ENCODE data around the gene SCIMP. TPM values are rescaled to one million over a fixed set of nuclear protein-coding genes. Genes with fewer than 3 reads are reported as not detected.

The SCIMP gene
- polyA plus RNA-seq, 2 of the 4 experiments (the other 2 are of a cell fraction) = not detected

- peak overlapping the region in 1 of 2 experiments; percentile 96; a peak in 3 of 6 replicates for H3K27ac ChIP-seq
- DNase-seq (ENCODE audit: low read depth in 1 of 2, low spot score in 1 of 2) = no peak
- WGBS (ENCODE audit: missing lambda C conversion rate) = 49% methylated on average over 5 of the region's 5 CpGs
- ChIA-PET CTCF (interaction anchor here (0.6 to 1.3 kb wide), 5 partner anchors 14 to 733 kb away, joined by 3 to 5 read pairs (median 3); no protein-coding TSS in a partner anchor), POLR2A (interaction anchor here (0.6 kb wide), 1 partner anchor 31 kb away, joined by 7 read pairs; no protein-coding TSS in a partner anchor)
- H3K9me3 ChIP-seq = no peaks in the 10 kb centered on the region
- peaks cover 17% of the 10 kb centered on the region for H3K4me1 ChIP-seq
- no peak for FAIRE-seq
- TF ChIP-seq BCL3 (IDR thresholded peaks at IDR 0.05) (no peak), USF2 (IDR thresholded peaks at IDR 0.05) (no peak), POLR2AphosphoS2 (conservative IDR thresholded peaks at IDR 0.05; ENCODE audit: low read length) (no peak), FOSB (CRISPR knock-in tag; IDR thresholded peaks at IDR 0.05) (no peak), JUN (IDR thresholded peaks at IDR 0.05) (no peak), RARB (CRISPR knock-in tag; IDR thresholded peaks at IDR 0.05) (no peak), HOXB13 (CRISPR knock-in tag; IDR thresholded peaks at IDR 0.05; ENCODE audit: low read depth) (no peak), POLR2A (IDR thresholded peaks at IDR 0.05; ENCODE audit: low read length) (no peak), ZSCAN20 (CRISPR knock-in tag; IDR thresholded peaks at IDR 0.05) (no peak)
- TF ChIP-seq, protein P1, sequence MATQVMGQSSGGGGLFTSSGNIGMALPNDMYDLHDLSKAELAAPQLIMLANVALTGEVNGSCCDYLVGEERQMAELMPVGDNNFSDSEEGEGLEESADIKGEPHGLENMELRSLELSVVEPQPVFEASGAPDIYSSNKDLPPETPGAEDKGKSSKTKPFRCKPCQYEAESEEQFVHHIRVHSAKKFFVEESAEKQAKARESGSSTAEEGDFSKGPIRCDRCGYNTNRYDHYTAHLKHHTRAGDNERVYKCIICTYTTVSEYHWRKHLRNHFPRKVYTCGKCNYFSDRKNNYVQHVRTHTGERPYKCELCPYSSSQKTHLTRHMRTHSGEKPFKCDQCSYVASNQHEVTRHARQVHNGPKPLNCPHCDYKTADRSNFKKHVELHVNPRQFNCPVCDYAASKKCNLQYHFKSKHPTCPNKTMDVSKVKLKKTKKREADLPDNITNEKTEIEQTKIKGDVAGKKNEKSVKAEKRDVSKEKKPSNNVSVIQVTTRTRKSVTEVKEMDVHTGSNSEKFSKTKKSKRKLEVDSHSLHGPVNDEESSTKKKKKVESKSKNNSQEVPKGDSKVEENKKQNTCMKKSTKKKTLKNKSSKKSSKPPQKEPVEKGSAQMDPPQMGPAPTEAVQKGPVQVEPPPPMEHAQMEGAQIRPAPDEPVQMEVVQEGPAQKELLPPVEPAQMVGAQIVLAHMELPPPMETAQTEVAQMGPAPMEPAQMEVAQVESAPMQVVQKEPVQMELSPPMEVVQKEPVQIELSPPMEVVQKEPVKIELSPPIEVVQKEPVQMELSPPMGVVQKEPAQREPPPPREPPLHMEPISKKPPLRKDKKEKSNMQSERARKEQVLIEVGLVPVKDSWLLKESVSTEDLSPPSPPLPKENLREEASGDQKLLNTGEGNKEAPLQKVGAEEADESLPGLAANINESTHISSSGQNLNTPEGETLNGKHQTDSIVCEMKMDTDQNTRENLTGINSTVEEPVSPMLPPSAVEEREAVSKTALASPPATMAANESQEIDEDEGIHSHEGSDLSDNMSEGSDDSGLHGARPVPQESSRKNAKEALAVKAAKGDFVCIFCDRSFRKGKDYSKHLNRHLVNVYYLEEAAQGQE (IDR thresholded peaks at IDR 0.05) = no peak
- H3K4me2 ChIP-seq = peak overlapping the region; percentile 80
- ATAC-seq = no peak
- H3K4me3 ChIP-seq = peak overlapping the region; percentile 98; the same call in 2 of the 3 replicates
Measured at GRCh38 chr17:5283571-5284315, 49.1 kb upstream of the SCIMP start.

DNA sequence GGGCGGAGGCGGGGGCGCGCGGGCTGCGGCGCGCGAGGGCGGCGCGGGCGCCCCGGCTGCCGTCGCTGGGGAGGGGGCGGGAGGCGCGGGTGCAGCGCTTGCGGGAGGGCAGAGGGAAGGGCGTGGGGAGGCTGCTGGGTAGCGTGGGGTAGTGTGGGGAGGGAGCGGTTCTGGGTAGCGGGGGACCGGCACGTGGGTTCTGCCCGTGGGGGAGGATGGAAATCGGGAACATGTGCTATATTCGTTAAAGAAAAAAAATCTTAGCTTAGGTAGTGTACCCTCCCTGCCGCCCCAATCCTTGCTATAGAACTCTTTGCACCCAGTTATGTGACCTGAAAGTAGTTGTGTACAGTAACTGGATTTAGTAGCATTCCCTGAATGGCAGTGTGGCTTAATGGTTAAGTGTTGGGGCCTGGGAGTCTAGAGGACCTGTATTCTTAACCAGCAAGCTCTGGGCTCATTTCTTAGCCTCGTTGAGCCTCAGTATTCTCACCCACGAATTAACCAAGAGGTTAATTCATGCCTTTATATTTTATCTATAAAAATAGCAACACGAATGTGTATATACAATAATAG lies 48.1 kb upstream of the SCIMP start:
- WGBS (ENCODE audit: missing lambda C conversion rate) = 5% methylated on average over 11 of the region's 34 CpGs
- FAIRE-seq = no peak
- Histone ChIP-seq H3K4me2 (peak overlapping the region; percentile 80), H3K27ac (peak overlapping the region; percentile 93 to 96), H3K4me3 (peak overlapping the region; percentile 98), H3K9me3 (no peaks in the 10 kb centered on the region), H3K4me1 (peaks cover 17% of the 10 kb centered on the region)
- POLR2A ChIA-PET = interaction anchor here (0.6 kb wide), 1 partner anchor 30 kb away, joined by 7 read pairs; no protein-coding TSS in a partner anchor
- peak; percentile 12 to 59; a peak in 4 of 6 replicates for ATAC-seq
- CTCF ChIA-PET = interaction anchor here (1.1 to 1.8 kb wide), 4 partner anchors 8 to 18 kb away, joined by 3 to 8 read pairs (median 6); no protein-coding TSS in a partner anchor
- no peak for TF ChIP-seq CBX2 (IDR thresholded peaks at IDR 0.05; ENCODE audit: borderline replicate concordance, low read depth)
- TF ChIP-seq E2F6 (IDR thresholded peaks at IDR 0.05; ENCODE audit: borderline replicate concordance, low read depth) = peak; percentile 36; the same call in 1 of the 2 replicates
- no peak for TF ChIP-seq JUNB (IDR thresholded peaks at IDR 0.05)
- TF ChIP-seq ZNF302 (CRISPR knock-in tag; IDR thresholded peaks at IDR 0.05) = no peak
- TF ChIP-seq MAX (IDR thresholded peaks at IDR 0.05) = peak; percentile 75
- peak; percentile 41; the same call in 1 of the 2 replicates for TF ChIP-seq MYC (IDR thresholded peaks at IDR 0.05; ENCODE audit: borderline replicate concordance, low read length)
- TF ChIP-seq CHD4 (IDR thresholded peaks at IDR 0.05; ENCODE audit: borderline replicate concordance) = no peak
- peak in 1 of 2 experiments; percentile 47 for DNase-seq (ENCODE audit: low read depth in 1 of 2, low spot score in 1 of 2)

Data from A549 (cell line).